NCI-H2081 (cell line): Measurements from ENCODE around the gene ALDH1A1.
"Not testable (repeated sequence)": the region's sequence is repeated elsewhere in the genome, so short reads cannot be mapped to it uniquely, and the experiment has no call there.

Experiments used
- DNase-seq, 2 experiments: peaks; one replicate each; lab custom pipeline; 2025; lab: John Stamatoyannopoulos, UW

ALDH1A1 gene

GRCh38 chr9:72943844-72944462, 8.9 kb downstream of the ALDH1A1 start:
- DNase-seq = no peak

GRCh38 chr9:72942451-72942850, 10.4 kb downstream of the ALDH1A1 start:
- no peak for DNase-seq

DNA sequence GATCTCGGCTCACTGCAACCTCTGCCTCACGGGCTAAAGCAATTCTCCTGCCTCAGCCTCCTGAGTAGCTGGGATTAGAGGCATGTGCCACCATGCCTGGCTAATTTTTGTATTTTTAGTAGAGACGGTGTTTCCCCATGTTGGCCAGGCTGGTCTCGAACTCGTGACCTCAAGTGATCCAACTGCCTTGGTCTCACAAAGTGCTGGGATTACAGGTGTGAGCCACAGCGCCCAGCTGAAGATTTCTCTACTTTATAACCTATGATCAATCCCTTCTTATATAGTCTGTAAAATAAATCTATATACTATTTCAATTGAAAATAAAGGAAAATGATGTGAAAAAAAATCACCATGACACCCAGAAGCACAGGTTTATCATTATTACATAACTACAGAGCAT, 13.3 kb downstream of the ALDH1A1 start:
- DNase-seq = not testable (repeated sequence)

GRCh38 chr9:72937545-72937944, 15.3 kb downstream of the ALDH1A1 start:
- no peak for DNase-seq

GRCh38 chr9:72936679-72937078, 16.2 kb downstream of the ALDH1A1 start:
- DNase-seq = no peak

GRCh38 chr9:72936266-72936665, 16.6 kb downstream of the ALDH1A1 start:
- DNase-seq = no peak

DNA sequence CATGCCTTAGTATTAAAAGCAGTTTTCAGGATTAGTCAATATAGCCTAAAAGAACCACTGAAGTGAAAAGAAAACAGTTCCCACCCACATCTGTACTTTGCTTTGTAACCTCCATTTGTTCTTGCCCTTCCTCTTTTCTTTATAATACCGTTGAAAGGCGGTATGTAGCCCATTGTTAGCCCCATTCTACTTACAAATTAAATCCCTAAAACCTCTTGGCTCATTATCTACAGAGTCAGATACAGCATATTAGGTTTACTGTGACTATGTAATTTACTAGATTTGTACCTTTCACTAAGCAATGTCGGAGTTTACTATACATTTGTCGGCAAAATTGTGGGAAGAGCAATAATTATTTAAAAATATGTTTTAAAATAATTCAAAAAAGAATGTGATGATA, 17.3 kb downstream of the ALDH1A1 start:
- DNase-seq = peak in 1 of 2 experiments; percentile 31

DNA sequence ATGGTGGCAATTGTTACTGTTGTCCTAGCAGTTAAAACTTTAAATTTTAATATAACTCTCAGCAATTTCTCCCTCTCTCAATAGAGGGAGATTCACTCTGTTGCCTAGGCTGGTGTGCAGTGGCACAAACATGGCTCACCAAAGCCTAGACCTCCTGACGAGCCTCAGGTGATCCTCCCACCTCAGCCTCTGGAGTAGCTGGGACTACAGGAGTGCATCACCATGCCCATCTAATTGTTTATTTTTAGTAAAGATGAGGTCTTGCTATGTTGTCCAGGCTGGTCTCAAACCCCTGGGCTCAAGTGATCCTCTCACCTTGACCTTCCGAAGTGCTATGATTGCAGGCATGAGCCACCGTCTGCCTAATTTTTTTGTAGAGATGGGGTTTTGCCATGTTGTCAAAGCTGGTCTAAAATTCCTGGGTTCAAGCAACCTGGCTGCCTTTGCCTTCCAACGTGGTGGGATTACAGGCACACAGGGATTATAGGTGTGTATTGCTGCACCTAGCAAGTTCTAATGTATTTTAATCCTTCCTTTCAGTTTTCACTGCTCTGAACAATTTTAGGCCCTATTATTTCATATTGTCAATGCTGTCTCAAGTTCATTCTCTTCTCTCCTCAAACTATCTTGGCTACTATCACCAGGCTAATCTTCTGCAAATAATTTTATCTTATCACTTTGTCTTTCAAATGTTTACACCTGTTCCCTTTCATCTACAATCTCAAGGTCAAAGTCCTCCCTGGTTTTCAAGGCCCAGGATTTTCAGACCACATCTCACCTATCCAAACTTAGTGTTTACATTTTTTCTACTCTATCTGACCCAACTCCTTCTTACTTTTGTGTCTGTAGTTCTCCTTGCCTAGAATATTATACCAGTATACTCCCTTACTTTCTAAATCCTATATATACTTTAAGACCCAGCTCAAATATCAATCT, 18.9 kb downstream of the ALDH1A1 start:
- no peak for DNase-seq

DNA sequence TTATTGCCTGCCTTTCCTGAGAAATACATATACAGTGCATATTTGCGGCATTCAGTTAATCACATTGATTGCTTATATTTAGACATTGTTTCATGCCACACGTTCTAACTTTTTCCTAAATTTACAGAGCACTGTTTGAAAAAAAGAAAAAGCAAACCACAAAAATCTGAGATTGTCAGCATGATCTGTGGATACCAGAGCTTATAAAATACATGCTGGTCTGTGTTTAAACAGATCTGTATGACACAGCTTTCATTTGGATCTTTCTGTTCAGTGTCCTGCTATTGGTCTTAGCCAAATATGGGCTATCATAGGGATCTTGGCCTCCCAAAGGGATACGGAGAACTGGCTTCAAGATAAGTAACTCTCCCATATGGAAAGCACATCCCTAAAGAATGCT, 20.2 kb downstream of the ALDH1A1 start:
- DNase-seq = no peak

DNA sequence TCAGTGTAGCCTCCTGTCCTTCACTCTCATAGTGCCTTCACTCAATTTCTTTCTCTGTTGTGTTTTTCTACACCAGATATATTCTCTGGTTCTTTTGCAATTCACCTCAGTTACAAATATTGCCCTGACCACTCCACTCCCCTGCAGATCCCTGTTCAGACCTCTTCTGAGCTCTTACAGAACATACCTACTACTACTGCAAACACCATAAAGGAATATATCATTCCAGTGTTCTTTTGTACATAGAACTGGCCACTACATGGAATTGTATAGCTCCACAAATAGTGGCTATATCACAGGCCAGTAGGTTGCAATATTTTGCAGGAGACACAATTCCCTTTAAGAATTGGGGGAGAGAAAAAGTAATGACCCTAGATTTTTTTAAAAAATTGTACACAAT, 21.0 kb downstream of the ALDH1A1 start:
- DNase-seq = no peak

DNA sequence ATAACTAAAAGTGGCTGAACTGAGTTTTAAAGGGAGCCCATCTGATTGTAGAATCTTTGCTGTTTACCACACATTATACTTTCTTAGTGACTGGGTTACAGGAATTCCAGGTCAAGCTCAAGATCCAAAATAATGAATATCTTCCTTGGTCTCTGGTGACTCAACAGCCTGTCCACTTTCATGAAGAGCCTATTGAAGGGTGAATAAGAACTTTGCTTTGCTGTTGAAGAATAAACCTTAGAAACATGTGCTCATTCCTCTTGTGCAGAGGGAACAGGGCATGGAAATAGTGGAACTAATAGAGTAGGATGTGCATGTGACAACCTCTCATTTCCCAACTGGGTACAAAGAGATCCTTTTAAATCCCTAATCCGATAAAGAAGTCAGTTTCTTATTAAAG, 21.4 kb downstream of the ALDH1A1 start:
- DNase-seq = no peak

- no peak for DNase-seq
These were observed 22.0 kb downstream of the ALDH1A1 start for GRCh38 chr9:72930828-72931227.

DNA sequence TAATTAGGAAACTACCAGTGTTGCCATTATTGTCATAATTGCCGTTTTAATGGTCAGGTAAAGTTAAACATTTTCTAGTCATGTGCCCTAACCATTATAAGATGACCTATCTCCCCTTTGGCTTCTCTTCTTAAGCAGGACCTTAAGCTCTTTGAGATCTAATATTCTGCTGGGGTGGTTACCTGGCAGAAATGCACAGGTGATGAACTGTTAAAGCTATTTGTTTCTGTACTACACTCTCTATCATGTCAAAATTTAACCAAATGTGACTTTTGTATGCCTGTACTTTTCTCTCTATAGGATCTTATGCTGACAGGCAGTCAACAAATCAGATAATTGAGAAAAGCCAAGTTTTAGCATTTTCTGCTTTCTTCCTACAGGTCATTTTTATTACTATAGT, 23.3 kb downstream of the ALDH1A1 start:
- no peak for DNase-seq

DNA sequence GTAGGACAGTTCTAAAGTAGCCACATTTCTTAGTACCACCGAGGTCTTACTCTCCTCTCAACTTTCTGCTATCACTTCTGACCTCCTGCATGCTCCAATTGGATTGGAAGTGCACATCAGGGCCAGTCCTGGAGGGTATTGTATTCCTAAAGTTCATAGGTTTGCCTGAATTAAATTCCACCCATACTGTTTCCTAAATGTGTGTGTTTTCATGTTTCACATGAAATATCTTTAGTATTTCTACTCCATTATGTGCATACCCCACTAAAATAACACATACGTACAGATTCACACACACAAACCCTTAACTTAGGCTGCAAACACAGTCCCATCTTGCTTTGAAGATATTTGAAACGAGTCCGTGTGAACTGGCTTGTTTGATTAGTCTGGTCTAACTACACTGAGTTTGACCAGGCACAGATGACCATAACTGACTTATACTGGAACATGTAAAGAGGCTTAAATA, 24.8 kb downstream of the ALDH1A1 start:
- DNase-seq = no peak

DNA sequence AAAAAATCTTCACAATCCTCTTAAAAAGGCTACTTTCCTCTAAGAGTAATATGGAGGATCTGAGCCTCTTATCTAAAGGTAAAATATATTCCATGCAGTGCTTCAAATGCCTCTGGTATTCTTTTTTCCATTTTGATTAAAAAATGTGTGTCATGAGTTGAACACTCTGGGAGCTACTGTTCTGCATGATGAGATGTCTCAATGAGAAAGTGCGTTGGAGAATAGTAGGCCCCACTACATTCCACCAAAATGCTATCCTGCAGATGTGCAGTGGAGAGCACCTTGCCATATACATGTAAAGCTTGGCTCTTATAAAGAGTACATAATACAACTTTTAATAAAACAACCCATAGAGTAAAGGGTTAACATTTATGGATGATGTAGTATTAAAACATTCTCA, 26.3 kb downstream of the ALDH1A1 start:
- no peak for DNase-seq

- DNase-seq = no peak
These were observed 27.0 kb downstream of the ALDH1A1 start for GRCh38 chr9:72925891-72926290.

DNA sequence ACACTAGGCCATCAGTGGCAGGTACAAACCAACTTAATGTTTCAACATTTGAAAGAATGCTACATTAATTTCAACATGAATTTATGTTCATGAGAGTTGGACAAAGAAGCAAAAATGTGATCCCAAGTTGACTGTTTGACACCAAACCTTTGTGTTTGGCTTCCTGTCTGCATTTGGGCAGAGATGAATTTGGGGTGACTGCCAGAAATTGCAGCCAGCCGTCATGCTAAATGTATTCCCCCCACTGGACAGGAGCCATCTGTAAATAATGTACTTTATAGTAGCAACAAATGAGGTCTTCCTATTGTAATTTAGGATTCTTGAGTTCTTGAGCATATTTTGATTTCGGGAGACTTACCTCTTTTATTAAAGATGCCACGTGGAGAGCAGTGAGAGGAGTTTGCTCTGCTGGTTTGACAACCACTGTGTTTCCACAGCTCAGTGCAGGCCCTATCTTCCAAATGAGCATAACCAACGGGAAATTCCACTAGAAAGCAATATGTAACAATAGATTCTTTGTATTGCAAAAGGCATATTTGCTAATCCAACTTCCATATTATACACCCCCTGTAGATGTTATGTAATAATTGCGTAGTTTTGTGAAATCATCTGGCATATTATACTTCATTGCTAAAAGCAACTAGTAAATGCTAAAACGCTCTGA, 27.6 kb downstream of the ALDH1A1 start:
- no peak for DNase-seq

DNA sequence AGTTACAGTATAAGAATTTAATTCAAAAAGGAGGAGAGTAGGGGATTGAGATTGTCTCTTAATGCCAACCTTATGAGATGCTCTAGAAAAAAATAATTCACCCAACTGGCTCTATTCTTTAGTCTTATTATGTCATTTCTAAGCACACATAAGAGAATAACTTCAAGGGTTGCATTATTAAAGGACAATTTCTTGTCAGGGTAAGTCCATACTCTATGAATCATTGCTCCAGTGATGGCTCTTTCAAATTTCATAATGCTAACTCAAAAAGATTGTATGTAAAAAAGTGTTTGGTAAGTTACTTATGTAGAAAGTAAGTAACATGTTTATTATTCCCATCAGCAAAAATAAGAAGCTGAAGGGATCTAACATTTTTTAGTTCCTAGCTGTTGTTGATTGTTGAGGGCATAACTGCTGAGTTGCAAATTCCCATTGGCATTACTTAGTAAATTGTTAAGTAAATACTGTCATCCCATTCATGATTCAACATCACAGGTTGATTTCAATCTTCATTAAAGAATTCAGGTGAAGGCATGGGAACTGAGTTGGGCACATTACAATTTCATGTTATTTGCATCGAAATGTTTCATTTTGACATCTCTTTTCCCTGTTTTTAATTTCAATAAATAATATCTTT, 28.6 kb downstream of the ALDH1A1 start:
- DNase-seq = no peak

DNA sequence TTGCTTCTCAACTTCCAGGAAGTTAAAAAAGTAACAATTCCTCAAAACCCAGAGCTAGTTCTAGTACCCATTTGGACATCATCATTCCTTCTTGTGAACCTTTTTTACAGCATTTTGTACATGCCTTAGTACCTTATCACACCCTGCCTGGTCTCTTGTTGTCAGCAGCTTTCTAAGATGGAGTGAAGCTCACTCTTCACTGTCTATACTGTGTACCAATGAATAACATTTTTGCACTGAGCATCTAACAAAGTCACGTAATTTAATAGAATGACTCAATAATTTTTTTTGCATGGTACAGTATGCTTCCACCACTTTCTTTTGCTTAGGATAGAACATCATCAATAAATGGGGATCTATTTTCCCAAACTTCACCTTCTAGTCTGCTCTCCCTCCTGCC, 29.8 kb downstream of the ALDH1A1 start:
- DNase-seq = no peak

DNA sequence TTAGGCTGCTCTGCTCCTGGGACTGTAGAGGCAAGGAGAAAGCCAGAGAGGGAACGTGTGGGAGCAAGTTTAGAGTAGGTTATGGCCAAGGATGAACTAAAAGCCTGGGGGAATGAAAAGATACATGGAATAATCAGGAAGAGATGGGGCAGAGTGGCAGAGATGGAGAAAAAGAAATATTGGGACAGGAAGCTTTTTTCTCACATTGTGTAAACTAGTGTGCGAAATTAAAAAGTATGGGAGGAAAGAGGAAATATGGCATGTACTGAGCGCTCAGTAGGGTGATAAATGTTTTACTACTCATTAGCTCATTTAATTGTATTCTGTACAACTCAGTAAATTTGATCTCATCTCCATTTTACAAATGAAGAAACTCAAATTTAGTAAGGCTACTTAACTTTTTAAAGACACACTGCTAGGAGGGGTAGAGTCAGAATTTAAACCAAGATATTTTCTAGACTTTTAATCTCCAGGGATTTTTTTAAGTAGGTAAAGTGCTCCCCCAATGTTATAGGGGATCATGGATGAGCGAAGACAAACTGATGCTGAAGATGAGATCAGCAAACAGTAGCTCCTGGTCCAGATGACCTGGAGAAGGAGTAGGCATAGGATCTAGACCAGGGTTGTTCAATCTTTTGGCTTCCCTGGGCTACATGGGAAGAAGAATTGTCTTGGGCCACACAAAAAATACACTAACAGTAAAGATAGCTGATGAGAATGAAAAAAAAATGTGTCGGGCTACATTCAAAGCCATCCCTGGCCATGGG, 30.8 kb downstream of the ALDH1A1 start:
- no peak for DNase-seq

DNA sequence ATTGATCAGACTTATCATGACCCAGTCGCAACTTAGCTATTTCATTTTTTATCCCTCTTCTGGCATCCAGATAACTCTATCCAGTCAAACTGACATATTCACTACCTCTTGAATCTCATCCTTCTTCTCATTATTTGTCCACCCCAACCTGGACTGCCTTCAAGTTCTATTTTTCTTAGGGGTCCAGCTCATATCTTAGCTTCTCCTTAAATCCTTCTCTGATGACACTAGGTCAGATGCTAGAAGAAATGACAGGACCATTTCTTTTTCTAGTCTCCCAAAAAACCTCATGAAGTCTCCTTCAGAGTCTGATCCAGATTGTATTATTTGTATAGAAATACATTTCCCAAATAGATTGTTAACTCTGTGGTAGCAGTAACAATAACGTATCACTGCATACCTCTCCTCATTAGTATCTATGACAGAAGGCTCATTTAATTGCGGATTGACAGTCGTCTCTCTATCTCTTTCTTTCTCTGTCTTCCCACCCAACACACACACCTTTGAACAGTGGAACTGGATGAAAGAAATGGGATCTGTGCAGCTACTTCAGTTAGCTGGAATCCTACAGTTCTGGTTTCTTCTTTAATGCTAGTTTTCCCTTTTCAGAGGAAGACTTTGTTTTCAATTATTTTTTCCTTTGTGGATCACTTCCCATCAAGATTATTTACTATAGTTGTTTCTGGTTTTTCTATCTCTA, 33.5 kb downstream of the ALDH1A1 start:
- no peak for DNase-seq
